Measurements from ENCODE around the gene LRP1B. TPM values are rescaled to one million over a fixed set of nuclear protein-coding genes. Genes with fewer than 3 reads are reported as not detected.

Gene LRP1B
- total RNA-seq, 1 experiment from 2014 or later, result not detected

- no peak for DNase-seq (ENCODE audit: low spot score)
- in situ Hi-C loops (cut with HindIII; ENCODE audit: low sequenced_read_pairs), result no loop called here
Observed at GRCh38 chr2:141586985-141587384, 543.8 kb downstream of the LRP1B start.

GRCh38 chr2:141582213-141582612 is 548.6 kb downstream of the LRP1B start:
- no peak for DNase-seq (ENCODE audit: low spot score)
- in situ Hi-C loops (cut with HindIII; ENCODE audit: low sequenced_read_pairs), result no loop called here

GRCh38 chr2:141579071-141579470 is 551.7 kb downstream of the LRP1B start:
- no peak for DNase-seq (ENCODE audit: low spot score)
- in situ Hi-C loops (cut with HindIII; ENCODE audit: low sequenced_read_pairs), result no loop called here

- DNase-seq (ENCODE audit: low spot score), result no peak
- in situ Hi-C loops (cut with HindIII; ENCODE audit: low sequenced_read_pairs), result no loop called here
Observed at GRCh38 chr2:141570474-141571131, 560.2 kb downstream of the LRP1B start.

GRCh38 chr2:141569941-141570340 is 560.9 kb downstream of the LRP1B start:
- no peak for DNase-seq (ENCODE audit: low spot score)
- in situ Hi-C loops (cut with HindIII; ENCODE audit: low sequenced_read_pairs), result no loop called here

GRCh38 chr2:141565597-141565996 is 565.2 kb downstream of the LRP1B start:
- in situ Hi-C loops (cut with HindIII; ENCODE audit: low sequenced_read_pairs), result no loop called here
- no peak for DNase-seq (ENCODE audit: low spot score)

- DNase-seq (ENCODE audit: low spot score), result no peak
- in situ Hi-C loops (cut with HindIII; ENCODE audit: low sequenced_read_pairs), result no loop called here
Observed at GRCh38 chr2:141560723-141561122, 570.1 kb downstream of the LRP1B start.

GRCh38 chr2:141557329-141558095 is 573.3 kb downstream of the LRP1B start:
- in situ Hi-C loops (cut with HindIII; ENCODE audit: low sequenced_read_pairs), result no loop called here

GRCh38 chr2:141555876-141556470 is 574.8 kb downstream of the LRP1B start:
- DNase-seq (ENCODE audit: low spot score), result peak; percentile 62
- in situ Hi-C loops (cut with HindIII; ENCODE audit: low sequenced_read_pairs), result no loop called here

More at GRCh38 chr2:141557329-141558095, 573.3 kb downstream of the LRP1B start:
- DNase-seq (ENCODE audit: low spot score), result peak; percentile 36

GRCh38 chr2:141554810-141555209 is 576.0 kb downstream of the LRP1B start:
- in situ Hi-C loops (cut with HindIII; ENCODE audit: low sequenced_read_pairs), result no loop called here
- peak; percentile 76 for DNase-seq (ENCODE audit: low spot score)

- in situ Hi-C loops (cut with HindIII; ENCODE audit: low sequenced_read_pairs), result no loop called here
Observed at GRCh38 chr2:141534666-141535362, 596.0 kb downstream of the LRP1B start.

GRCh38 chr2:141529659-141530058 is 601.2 kb downstream of the LRP1B start:
- DNase-seq (ENCODE audit: low spot score), result no peak
- in situ Hi-C loops (cut with HindIII; ENCODE audit: low sequenced_read_pairs), result no loop called here

More at GRCh38 chr2:141534666-141535362, 596.0 kb downstream of the LRP1B start:
- no peak for DNase-seq (ENCODE audit: low spot score)

- no peak for DNase-seq (ENCODE audit: low spot score)
- in situ Hi-C loops (cut with HindIII; ENCODE audit: low sequenced_read_pairs), result no loop called here
Observed at GRCh38 chr2:141528990-141529389, 601.8 kb downstream of the LRP1B start.

- in situ Hi-C loops (cut with HindIII; ENCODE audit: low sequenced_read_pairs), result no loop called here
- DNase-seq (ENCODE audit: low spot score), result no peak
Observed at GRCh38 chr2:141526760-141527159, 604.1 kb downstream of the LRP1B start.

- no peak for DNase-seq (ENCODE audit: low spot score)
- in situ Hi-C loops (cut with HindIII; ENCODE audit: low sequenced_read_pairs), result no loop called here
Observed at GRCh38 chr2:141524777-141525176, 606.0 kb downstream of the LRP1B start.

GRCh38 chr2:141523199-141523598 is 607.6 kb downstream of the LRP1B start:
- in situ Hi-C loops (cut with HindIII; ENCODE audit: low sequenced_read_pairs), result no loop called here
- no peak for DNase-seq (ENCODE audit: low spot score)

- DNase-seq (ENCODE audit: low spot score), result peak; percentile 58
- in situ Hi-C loops (cut with HindIII; ENCODE audit: low sequenced_read_pairs), result no loop called here
Observed at GRCh38 chr2:141522702-141523101, 608.1 kb downstream of the LRP1B start.

GRCh38 chr2:141522048-141522447 is 608.8 kb downstream of the LRP1B start:
- DNase-seq (ENCODE audit: low spot score), result peak; percentile 77
- in situ Hi-C loops (cut with HindIII; ENCODE audit: low sequenced_read_pairs), result no loop called here

- no peak for DNase-seq (ENCODE audit: low spot score)
Observed at GRCh38 chr2:141519906-141520305, 610.9 kb downstream of the LRP1B start.

More at GRCh38 chr2:141519906-141520305, 610.9 kb downstream of the LRP1B start:
- in situ Hi-C loops (cut with HindIII; ENCODE audit: low sequenced_read_pairs), result no loop called here

Data from G401 (cell line).